PC-9 (cell line): ENCODE results near the gene ZNF735. TPM values are rescaled to one million over a fixed set of nuclear protein-coding genes. Genes with fewer than 3 reads are reported as not detected.
"Not testable (repeated sequence)": the region's sequence is repeated elsewhere in the genome, so short reads cannot be mapped to it uniquely, and the experiment has no call there.

ENCODE experiments used
- BruUV-seq: library from RNA; stranded (reverse); fragments of 400-500 nt; replicated peaks from 2 replicates; lab custom pipeline; 2021; lab: Mats Ljungman, UMichigan
- CTCF ChIA-PET: fragments of 300-600 bp; sonication (Branson Sonifier 250); formaldehyde crosslinking; loops from one replicate; lab custom pipeline; 2022; ENCODE audit warnings: antibody characterized with exemption; lab: Charles Lee
- POLR2A ChIA-PET: fragments of 300-600 bp; sonication (Branson Sonifier 250); formaldehyde crosslinking; loops from one replicate; lab custom pipeline; 2022; ENCODE audit warnings: antibody characterized with exemption; ENCODE audit not compliant: unreplicated experiment; lab: Charles Lee
- DNase-seq, 2 experiments: peaks; one replicate each; pipeline versions ENCODE4 v3.0.0 to v3.0.0-alpha.2; 2015 to 2022; ENCODE audit warnings: mixed read lengths in 1 of 2
- H2AFZ ChIP-seq: fragments of 200-600 bp; sonication (generic); 2 replicates; pipeline ENCODE4 v1.8.1; 2017; ENCODE audit warnings: antibody characterized with exemption
- H3F3A ChIP-seq: fragments of 200-600 bp; sonication (generic); 2 replicates; pipeline ENCODE4 v1.8.1; 2017; ENCODE audit warnings: antibody characterized with exemption, mild to moderate bottlenecking, low read depth; ENCODE audit not compliant: insufficient read depth
- H3K27ac ChIP-seq: fragments of 200-600 bp; sonication (generic); 2 replicates; pipeline ENCODE4 v1.6.1; 2016; ENCODE audit warnings: mixed run types
- H3K27me3 ChIP-seq: fragments of 200-600 bp; sonication (generic); 2 replicates; pipeline ENCODE4 v1.6.1; 2016; ENCODE audit warnings: low read depth, mixed run types; ENCODE audit not compliant: insufficient read depth
- H3K36me3 ChIP-seq: fragments of 200-600 bp; sonication (generic); 2 replicates; pipeline ENCODE4 v1.6.1; 2016; ENCODE audit warnings: low read depth, mixed run types
- H3K4me1 ChIP-seq: fragments of 200-600 bp; sonication (generic); replicated peaks from 2 replicates; pipeline ENCODE4 v1.6.1; 2016; ENCODE audit warnings: mixed run types; ENCODE audit not compliant: insufficient read depth
- H3K4me2 ChIP-seq: fragments of 200-600 bp; sonication (generic); 2 replicates; pipeline ENCODE4 v1.6.1; 2017; ENCODE audit warnings: mixed run types
- H3K4me3 ChIP-seq: fragments of 200-600 bp; sonication (generic); 2 replicates; pipeline ENCODE4 v1.6.1; 2016; ENCODE audit warnings: mixed run types
- H3K79me2 ChIP-seq: fragments of 200-600 bp; sonication (generic); 2 replicates; pipeline ENCODE4 v1.6.1; 2017; ENCODE audit warnings: low read depth, mixed run types
- H3K9me2 ChIP-seq: fragments of 200-600 bp; sonication (generic); 2 replicates; pipeline ENCODE4 v1.8.1; 2017; ENCODE audit warnings: mild to moderate bottlenecking; ENCODE audit not compliant: insufficient read depth
- H3K9me3 ChIP-seq: fragments of 200-600 bp; sonication (generic); 2 replicates; pipeline ENCODE4 v1.8.1; 2016; ENCODE audit warnings: low read depth; ENCODE audit not compliant: insufficient read depth
- H4K20me1 ChIP-seq: fragments of 200-600 bp; sonication (generic); 2 replicates; pipeline ENCODE4 v1.8.1; 2017; ENCODE audit not compliant: insufficient read depth
- CTCF ChIP-seq: fragments of 200-600 bp; sonication (generic); conservative IDR thresholded peaks from 2 replicates; pipeline ENCODE4 v1.6.1; 2017; ENCODE audit warnings: mixed run types, antibody characterized with exemption, mild to moderate bottlenecking, moderate library complexity
- EZH2 ChIP-seq: fragments of 200-600 bp; sonication (generic); IDR thresholded peaks from 2 replicates; pipeline ENCODE4 v1.8.0; 2017; ENCODE audit warnings: antibody characterized with exemption, low read depth
- intact Hi-C: fragments of 100-400 bp; cut with micrococcal nuclease; formaldehyde crosslinking; loops from one replicate; pipeline ENCODE4 v1.10.0; 2022; ENCODE audit not compliant: unreplicated experiment
- total RNA-seq: library from RNA; stranded (reverse); gene quantifications from 2 replicates; pipeline ENCODE4 v1.2.3, GENCODE V29; 2021

ZNF735 gene
- total RNA-seq, 1 experiment from 2014 or later: not detected

- POLR2A ChIA-PET: no interaction called here
- BruUV-seq: no TSS peak
These were observed 19.6 kb upstream of the ZNF735 start for GRCh38 chr7:64187408-64187807.

GRCh38 chr7:64192148-64192704, 14.8 kb upstream of the ZNF735 start:
- H4K20me1 ChIP-seq: no peaks in the 10 kb centered on the region
- ChIA-PET CTCF (no interaction called here), POLR2A (no interaction called here)
- H2AFZ ChIP-seq: no peak overlapping the region
- no TSS peak for BruUV-seq
- H3K79me2 ChIP-seq: no peaks in the 10 kb centered on the region
- no peaks in the 10 kb centered on the region for H3K36me3 ChIP-seq
- no peaks in the 10 kb centered on the region for H3K9me3 ChIP-seq
- TF ChIP-seq EZH2: no peak
- no peak for TF ChIP-seq CTCF
- H3K4me2 ChIP-seq: no peak overlapping the region
- no peaks in the 10 kb centered on the region for H3K27me3 ChIP-seq
- H3K4me1 ChIP-seq: no peaks in the 10 kb centered on the region
- H3F3A ChIP-seq: no peaks in the 10 kb centered on the region
- H3K4me3 ChIP-seq: no peak overlapping the region
- DNase-seq: no peak
- intact Hi-C loops: no loop called here
- H3K27ac ChIP-seq: no peak overlapping the region
- H3K9me2 ChIP-seq: no peaks in the 10 kb centered on the region

More at GRCh38 chr7:64187408-64187807, 19.6 kb upstream of the ZNF735 start:
- Histone ChIP-seq H3F3A (no peaks in the 10 kb centered on the region), H3K4me3 (no peak overlapping the region), H3K4me1 (no peaks in the 10 kb centered on the region), H3K9me3 (no peaks in the 10 kb centered on the region), H3K27me3 (no peaks in the 10 kb centered on the region), H3K27ac (no peak overlapping the region), H3K9me2 (no peaks in the 10 kb centered on the region), H3K79me2 (no peaks in the 10 kb centered on the region), H2AFZ (no peak overlapping the region), H3K4me2 (no peak overlapping the region), H3K36me3 (no peaks in the 10 kb centered on the region), H4K20me1 (no peaks in the 10 kb centered on the region)
- no peak for DNase-seq
- TF ChIP-seq CTCF (no peak), EZH2 (no peak)
- intact Hi-C loops: no loop called here
- CTCF ChIA-PET: no interaction called here

GRCh38 chr7:64192775-64193174, 14.2 kb upstream of the ZNF735 start:
- no TSS peak for BruUV-seq
- H3K27me3 ChIP-seq: no peaks in the 10 kb centered on the region
- no peak overlapping the region for H3K4me2 ChIP-seq
- no peaks in the 10 kb centered on the region for H3K9me3 ChIP-seq
- H2AFZ ChIP-seq: no peak overlapping the region
- ChIA-PET CTCF (no interaction called here), POLR2A (no interaction called here)
- no peaks in the 10 kb centered on the region for H3K79me2 ChIP-seq
- no peak for DNase-seq
- intact Hi-C loops: no loop called here
- no peak overlapping the region for H3K27ac ChIP-seq
- no peaks in the 10 kb centered on the region for H3K36me3 ChIP-seq
- no peaks in the 10 kb centered on the region for H3K9me2 ChIP-seq
- no peak overlapping the region for H3K4me3 ChIP-seq
- no peaks in the 10 kb centered on the region for H3K4me1 ChIP-seq
- no peaks in the 10 kb centered on the region for H3F3A ChIP-seq
- no peaks in the 10 kb centered on the region for H4K20me1 ChIP-seq
- TF ChIP-seq CTCF (no peak), EZH2 (no peak)

- H2AFZ ChIP-seq, H3F3A ChIP-seq, intact Hi-C loops, BruUV-seq, CTCF ChIA-PET, H3K4me3 ChIP-seq, H3K4me1 ChIP-seq, H3K27ac ChIP-seq, H3K27me3 ChIP-seq, POLR2A ChIA-PET, H4K20me1 ChIP-seq, H3K36me3 ChIP-seq, H3K9me3 ChIP-seq, H3K79me2 ChIP-seq, H3K4me2 ChIP-seq, H3K9me2 ChIP-seq, DNase-seq: not testable (repeated sequence)
These were observed 12.8 kb downstream of the ZNF735 start for GRCh38 chr7:64219710-64220298.
